Panc1 (cell line): ENCODE measurements around the gene EEF1AKMT3. TPM values are rescaled to one million over a fixed set of nuclear protein-coding genes. Genes with fewer than 3 reads are reported as not detected.
A peak's percentile ranks its signal among the peaks of the same experiment; 100 is the strongest.

Experiments
- ATAC-seq: fragments of 200-7000 bp; cut with Tn5 transposase; 2 replicates; pipeline ENCODE4 v1.9.1; 2020; ENCODE audit warnings: mild to moderate bottlenecking, moderate library complexity
- BruUV-seq: library from RNA; stranded (reverse); fragments of 400-500 nt; replicated peaks from 2 replicates; lab custom pipeline; 2021; lab: Mats Ljungman, UMichigan
- CTCF ChIA-PET: fragments of 300-600 bp; sonication (Branson Sonifier 250); formaldehyde crosslinking; loops from one replicate; lab custom pipeline; 2022; ENCODE audit warnings: antibody characterized with exemption; lab: Charles Lee
- POLR2A ChIA-PET: fragments of 300-600 bp; sonication (Branson Sonifier 250); formaldehyde crosslinking; loops from one replicate; lab custom pipeline; 2022; ENCODE audit warnings: antibody characterized with exemption; lab: Charles Lee
- DNase-seq: peaks from one replicate; pipeline ENCODE4 v3.0.0-alpha.2; 2010; ENCODE audit warnings: low read depth, low spot score
- H3K27ac ChIP-seq: 2 replicates; pipeline ENCODE4 v1.5.1; 2011; ENCODE audit warnings: mild to moderate bottlenecking, low read length, inconsistent platforms
- H3K27me3 ChIP-seq: fragments of 200-500 bp; sonication (Bioruptor generic); 2 replicates; pipeline ENCODE4 v1.6.0; 2014; ENCODE audit warnings: low read length, inconsistent platforms; ENCODE audit not compliant: control insufficient read depth, insufficient read depth
- H3K36me3 ChIP-seq: fragments of 200-500 bp; sonication (Bioruptor generic); 2 replicates; pipeline ENCODE4 v1.5.1; 2014; ENCODE audit warnings: inconsistent platforms, mild to moderate bottlenecking, low read length, moderate library complexity; ENCODE audit not compliant: control insufficient read depth, insufficient read depth
- H3K4me1 ChIP-seq: 2 replicates; pipeline ENCODE4 v1.5.1; 2011; ENCODE audit warnings: inconsistent platforms, mild to moderate bottlenecking, low read length, moderate library complexity; ENCODE audit not compliant: control insufficient read depth, insufficient read depth
- H3K4me3 ChIP-seq, 2 experiments: 2 replicates each; pipeline ENCODE4 v1.5.1; 2011 to 2012; ENCODE audit warnings: low read depth in 2 of 2, low read length in 2 of 2, mild to moderate bottlenecking in 2 of 2, inconsistent platforms in 1 of 2, moderate library complexity in 1 of 2
- H3K9me3 ChIP-seq: fragments of 200-500 bp; sonication (Bioruptor generic); 2 replicates; pipeline ENCODE4 v1.5.1; 2014; ENCODE audit warnings: low read depth, mild to moderate bottlenecking, inconsistent platforms, low read length, moderate library complexity; ENCODE audit not compliant: control insufficient read depth, insufficient read depth
- POLR2AphosphoS5 ChIP-seq: IDR thresholded peaks from 2 replicates; pipeline ENCODE4 v1.6.1; 2012; ENCODE audit warnings: mild to moderate bottlenecking, low read depth, low read length, moderate library complexity
- SIN3A ChIP-seq: IDR thresholded peaks from 2 replicates; pipeline ENCODE4 v1.6.1; 2012; ENCODE audit warnings: low read depth, mild to moderate bottlenecking, low read length, moderate library complexity, borderline replicate concordance; ENCODE audit not compliant: insufficient read depth
- TCF7L2 ChIP-seq: IDR thresholded peaks from 2 replicates; pipeline ENCODE4 v1.6.1; 2011; ENCODE audit warnings: mild to moderate bottlenecking, low read depth, low read length, inconsistent platforms
- in situ Hi-C: cut with HindIII; loops from 2 replicates; pipeline ENCODE4 v1.10.0; 2016; ENCODE audit warnings: low sequenced_read_pairs, low pct_unique_long_range_greater_than_20kb
- intact Hi-C: fragments of 100-400 bp; cut with micrococcal nuclease; formaldehyde crosslinking; loops from one replicate; pipeline ENCODE4 v1.10.0; 2022; ENCODE audit not compliant: unreplicated experiment
- total RNA-seq: library from RNA; stranded (reverse); gene quantifications from one replicate; pipeline ENCODE4 v1.2.1, GENCODE V29; 2021; ENCODE audit not compliant: unreplicated experiment
- TF ChIP-seq, protein P1 (sequence below): fragments of 450-650 bp; IDR thresholded peaks from 2 replicates; pipeline ENCODE4 v1.5.1; 2017; ENCODE audit warnings: mild to moderate bottlenecking
- TF ChIP-seq, protein P2 (sequence below), 2 experiments: IDR thresholded peaks; 2 replicates each; pipeline ENCODE4 v1.6.1; 2011 to 2012; ENCODE audit warnings: low read depth in 2 of 2, control low read depth in 1 of 2, low read length in 1 of 2, mild to moderate bottlenecking in 1 of 2, moderate library complexity in 1 of 2; ENCODE audit not compliant: insufficient read depth in 1 of 2

Gene EEF1AKMT3
- total RNA-seq, 1 experiment from 2014 or later, result 7.4 TPM

DNA sequence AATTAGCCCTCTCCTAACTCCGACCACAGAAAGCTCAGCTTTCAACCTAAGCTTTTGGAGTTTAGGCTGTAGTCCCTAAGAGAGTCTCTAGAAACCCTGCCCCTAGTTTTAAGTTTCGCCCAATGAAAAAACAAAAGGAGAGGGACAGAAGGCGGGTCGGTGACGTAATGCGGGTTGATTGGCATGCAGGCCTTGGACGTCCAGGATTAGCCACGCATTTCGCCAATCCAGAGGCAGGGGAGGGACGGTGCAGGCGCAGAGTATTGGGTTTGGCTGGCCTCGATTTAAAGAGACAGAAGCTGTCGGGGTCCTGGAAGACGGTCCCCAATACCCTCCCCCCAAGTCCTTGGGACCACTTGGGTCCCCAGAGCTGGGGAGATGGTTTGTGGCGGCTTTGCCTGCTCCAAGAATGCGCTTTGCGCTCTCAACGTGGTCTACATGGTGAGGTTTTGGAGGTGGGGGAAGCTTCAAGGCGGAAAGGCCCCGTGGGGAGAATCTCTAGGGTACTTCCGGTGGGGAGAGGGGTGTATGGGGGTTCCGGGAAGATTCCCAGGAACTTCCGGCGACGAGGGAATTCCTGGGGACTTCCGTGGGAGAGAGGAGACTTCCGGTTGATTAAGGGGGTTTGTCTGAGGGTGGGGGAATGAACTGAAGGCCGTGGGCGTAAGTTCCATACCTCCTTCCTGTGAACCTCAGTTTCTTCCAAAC is 27.5 kb upstream of the EEF1AKMT3 start, which contains the start of gene TSPAN31:
Gene TSPAN31 (plus strand): TSS at position 263 of the 708 bp plus-strand sequence. CDS start 116 bp downstream, at position 379.
- ChIA-PET POLR2A (interaction anchor here (0.5 to 1.4 kb wide), 4 partner anchors 8 to 314 kb away, joined by 4 to 6 read pairs (median 4); no protein-coding TSS in a partner anchor), CTCF (interaction anchor here (0.6 to 1.5 kb wide), 3 partner anchors 19 to 162 kb away, joined by 5 to 9 read pairs (median 5); no protein-coding TSS in a partner anchor)
- Histone ChIP-seq H3K4me3 (peak within 1 kb of the TSS; percentile 74 to 98), H3K36me3 (peaks cover 13% of the 10 kb centered on the region), H3K27me3 (no peaks in the 10 kb centered on the region), H3K27ac (peak within 1 kb of the TSS; percentile 94), H3K9me3 (no peaks in the 10 kb centered on the region), H3K4me1 (peaks cover 7% of the 10 kb centered on the region)
- peak; percentile 95 for DNase-seq
- no peak; the same call in none of the 2 replicates for TF ChIP-seq POLR2AphosphoS5
- TF ChIP-seq, protein P1, sequence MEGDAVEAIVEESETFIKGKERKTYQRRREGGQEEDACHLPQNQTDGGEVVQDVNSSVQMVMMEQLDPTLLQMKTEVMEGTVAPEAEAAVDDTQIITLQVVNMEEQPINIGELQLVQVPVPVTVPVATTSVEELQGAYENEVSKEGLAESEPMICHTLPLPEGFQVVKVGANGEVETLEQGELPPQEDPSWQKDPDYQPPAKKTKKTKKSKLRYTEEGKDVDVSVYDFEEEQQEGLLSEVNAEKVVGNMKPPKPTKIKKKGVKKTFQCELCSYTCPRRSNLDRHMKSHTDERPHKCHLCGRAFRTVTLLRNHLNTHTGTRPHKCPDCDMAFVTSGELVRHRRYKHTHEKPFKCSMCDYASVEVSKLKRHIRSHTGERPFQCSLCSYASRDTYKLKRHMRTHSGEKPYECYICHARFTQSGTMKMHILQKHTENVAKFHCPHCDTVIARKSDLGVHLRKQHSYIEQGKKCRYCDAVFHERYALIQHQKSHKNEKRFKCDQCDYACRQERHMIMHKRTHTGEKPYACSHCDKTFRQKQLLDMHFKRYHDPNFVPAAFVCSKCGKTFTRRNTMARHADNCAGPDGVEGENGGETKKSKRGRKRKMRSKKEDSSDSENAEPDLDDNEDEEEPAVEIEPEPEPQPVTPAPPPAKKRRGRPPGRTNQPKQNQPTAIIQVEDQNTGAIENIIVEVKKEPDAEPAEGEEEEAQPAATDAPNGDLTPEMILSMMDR, result no peak
- TF ChIP-seq SIN3A, result 0 out of 2 replicates have a peak, but pooled peaks have one; percentile 34
- TF ChIP-seq, protein P2, sequence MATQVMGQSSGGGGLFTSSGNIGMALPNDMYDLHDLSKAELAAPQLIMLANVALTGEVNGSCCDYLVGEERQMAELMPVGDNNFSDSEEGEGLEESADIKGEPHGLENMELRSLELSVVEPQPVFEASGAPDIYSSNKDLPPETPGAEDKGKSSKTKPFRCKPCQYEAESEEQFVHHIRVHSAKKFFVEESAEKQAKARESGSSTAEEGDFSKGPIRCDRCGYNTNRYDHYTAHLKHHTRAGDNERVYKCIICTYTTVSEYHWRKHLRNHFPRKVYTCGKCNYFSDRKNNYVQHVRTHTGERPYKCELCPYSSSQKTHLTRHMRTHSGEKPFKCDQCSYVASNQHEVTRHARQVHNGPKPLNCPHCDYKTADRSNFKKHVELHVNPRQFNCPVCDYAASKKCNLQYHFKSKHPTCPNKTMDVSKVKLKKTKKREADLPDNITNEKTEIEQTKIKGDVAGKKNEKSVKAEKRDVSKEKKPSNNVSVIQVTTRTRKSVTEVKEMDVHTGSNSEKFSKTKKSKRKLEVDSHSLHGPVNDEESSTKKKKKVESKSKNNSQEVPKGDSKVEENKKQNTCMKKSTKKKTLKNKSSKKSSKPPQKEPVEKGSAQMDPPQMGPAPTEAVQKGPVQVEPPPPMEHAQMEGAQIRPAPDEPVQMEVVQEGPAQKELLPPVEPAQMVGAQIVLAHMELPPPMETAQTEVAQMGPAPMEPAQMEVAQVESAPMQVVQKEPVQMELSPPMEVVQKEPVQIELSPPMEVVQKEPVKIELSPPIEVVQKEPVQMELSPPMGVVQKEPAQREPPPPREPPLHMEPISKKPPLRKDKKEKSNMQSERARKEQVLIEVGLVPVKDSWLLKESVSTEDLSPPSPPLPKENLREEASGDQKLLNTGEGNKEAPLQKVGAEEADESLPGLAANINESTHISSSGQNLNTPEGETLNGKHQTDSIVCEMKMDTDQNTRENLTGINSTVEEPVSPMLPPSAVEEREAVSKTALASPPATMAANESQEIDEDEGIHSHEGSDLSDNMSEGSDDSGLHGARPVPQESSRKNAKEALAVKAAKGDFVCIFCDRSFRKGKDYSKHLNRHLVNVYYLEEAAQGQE (IDR thresholded peaks at IDR 0.05; ENCODE audit: insufficient read depth in 1 of 2, low read depth in 2 of 2, low read length in 1 of 2), result no peak
- no peak for TF ChIP-seq TCF7L2
- peak; percentile 91 for ATAC-seq
- intact Hi-C loops, result no loop called here
- in situ Hi-C loops, result no loop called here
- no TSS peak for BruUV-seq

DNA sequence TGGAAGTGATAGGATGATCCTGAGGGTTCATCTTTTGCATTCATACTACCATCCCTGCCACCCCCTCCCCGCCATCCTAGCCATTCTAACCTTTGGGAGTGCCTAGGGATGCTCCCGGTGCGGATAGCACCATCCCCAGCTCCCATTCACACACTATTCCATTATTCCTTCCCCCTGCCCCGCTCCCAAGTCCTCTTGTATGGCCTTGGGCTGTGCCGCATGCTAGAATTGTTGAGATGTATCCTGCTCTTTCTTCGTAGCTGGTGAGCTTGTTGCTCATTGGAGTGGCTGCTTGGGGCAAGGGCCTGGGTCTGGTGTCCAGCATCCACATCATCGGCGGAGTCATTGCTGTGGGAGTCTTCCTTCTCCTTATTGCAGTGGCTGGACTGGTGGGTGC is 26.9 kb upstream of the EEF1AKMT3 start:
- ChIA-PET CTCF (interaction anchor here (1.5 kb wide), 1 partner anchor 19 kb away, joined by 5 read pairs; no protein-coding TSS in a partner anchor), POLR2A (interaction anchor here (1.4 kb wide), 1 partner anchor 9 kb away, joined by 4 read pairs; no protein-coding TSS in a partner anchor)
- no peak for TF ChIP-seq TCF7L2
- TF ChIP-seq, protein P2 (IDR thresholded peaks at IDR 0.05; ENCODE audit: insufficient read depth in 1 of 2, low read depth in 2 of 2, low read length in 1 of 2), result no peak
- TF ChIP-seq POLR2AphosphoS5, result peak; percentile 76
- TF ChIP-seq, protein P1, result no peak
- H3K9me3 ChIP-seq, result no peaks in the 10 kb centered on the region
- H3K4me1 ChIP-seq, result peaks cover 7% of the 10 kb centered on the region
- BruUV-seq, result no TSS peak
- DNase-seq (no peak), ATAC-seq (peak; percentile 47)
- no peaks in the 10 kb centered on the region for H3K27me3 ChIP-seq
- intact Hi-C loops (no loop called here), in situ Hi-C loops (no loop called here)
- H3K27ac ChIP-seq, result peak overlapping the region; percentile 94
- H3K36me3 ChIP-seq, result peaks cover 14% of the 10 kb centered on the region
- H3K4me3 ChIP-seq, result peak overlapping the region; percentile 74 to 98
